Activated CD8-positive, alpha-beta memory T cell treated with anti-CD3 and anti-CD28 coated beads, Interleukin-2, amount 50 U/mL, for 24 hours (primary cell): ENCODE results near the gene CEP112.

Experiments
- DNase-seq: peaks from one replicate; pipeline ENCODE4 v3.0.0-alpha.2; 2020; ENCODE audit errors: extremely low read depth

Gene CEP112

DNA sequence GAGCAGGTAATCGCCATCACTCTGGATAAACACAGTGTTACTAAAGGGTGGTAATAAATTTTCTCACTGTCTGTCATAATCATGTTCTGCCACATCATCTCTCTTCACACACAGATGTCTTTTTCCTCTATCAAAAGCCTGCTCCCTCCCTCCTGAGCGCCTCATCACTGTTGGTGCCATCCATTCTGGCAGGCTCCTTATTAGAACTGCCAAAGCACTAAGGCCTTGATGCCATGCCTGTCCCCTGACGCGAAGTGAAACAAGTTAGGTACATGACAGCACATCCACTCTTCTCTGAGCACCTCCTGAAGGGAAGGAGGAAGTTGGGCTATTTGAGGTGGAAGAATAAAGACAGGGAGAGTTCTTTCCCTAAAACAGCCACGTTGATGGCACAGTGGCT lies 592.3 kb downstream of the CEP112 start:
- DNase-seq = no peak

DNA sequence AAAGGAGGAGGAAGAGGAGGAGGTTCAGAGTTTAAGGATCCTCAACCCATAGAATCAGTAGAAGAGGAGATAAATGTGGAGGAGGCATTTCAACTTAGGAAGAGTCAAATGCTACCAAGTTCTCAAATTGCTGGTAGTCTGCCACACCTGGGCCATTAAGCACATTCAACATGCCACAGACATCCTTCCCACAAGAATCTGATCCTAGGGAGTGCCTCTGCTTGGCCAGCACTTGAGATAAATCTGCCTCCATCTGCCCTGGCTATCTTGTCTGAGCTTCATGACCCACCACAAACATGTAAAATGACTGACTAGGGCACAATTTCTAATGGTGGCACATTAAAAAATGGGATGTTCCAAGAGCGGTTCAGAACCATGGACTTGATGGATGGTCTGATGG lies 593.2 kb downstream of the CEP112 start:
- DNase-seq = no peak

DNA sequence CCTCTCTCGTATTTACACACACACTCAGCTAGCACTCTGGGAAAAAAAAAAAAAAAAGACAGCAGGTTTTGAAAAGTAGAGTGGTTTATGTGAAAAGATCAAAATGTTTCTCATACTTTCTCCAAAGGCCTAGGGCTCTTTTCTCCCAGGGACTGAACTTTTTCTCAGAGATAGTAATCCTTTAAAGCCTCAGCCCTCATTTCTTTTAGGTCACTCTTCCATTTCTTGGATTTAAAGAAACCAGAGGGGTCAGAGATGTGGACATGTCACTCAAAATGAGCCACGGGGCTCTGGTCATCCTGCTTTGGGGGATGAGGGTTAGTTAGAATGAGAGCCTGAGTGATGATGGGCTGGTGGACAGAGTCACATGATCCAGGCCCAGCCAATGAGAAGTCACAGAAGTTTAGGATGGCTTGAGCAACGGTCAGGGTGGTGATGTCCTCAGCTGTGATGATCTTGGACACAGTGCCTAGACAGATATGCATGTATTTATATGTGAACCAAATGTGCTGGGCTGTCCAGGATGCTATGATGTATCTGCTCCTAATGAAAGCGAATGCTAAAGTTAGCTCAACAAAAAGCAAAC lies 596.8 kb downstream of the CEP112 start:
- no peak for DNase-seq

DNA sequence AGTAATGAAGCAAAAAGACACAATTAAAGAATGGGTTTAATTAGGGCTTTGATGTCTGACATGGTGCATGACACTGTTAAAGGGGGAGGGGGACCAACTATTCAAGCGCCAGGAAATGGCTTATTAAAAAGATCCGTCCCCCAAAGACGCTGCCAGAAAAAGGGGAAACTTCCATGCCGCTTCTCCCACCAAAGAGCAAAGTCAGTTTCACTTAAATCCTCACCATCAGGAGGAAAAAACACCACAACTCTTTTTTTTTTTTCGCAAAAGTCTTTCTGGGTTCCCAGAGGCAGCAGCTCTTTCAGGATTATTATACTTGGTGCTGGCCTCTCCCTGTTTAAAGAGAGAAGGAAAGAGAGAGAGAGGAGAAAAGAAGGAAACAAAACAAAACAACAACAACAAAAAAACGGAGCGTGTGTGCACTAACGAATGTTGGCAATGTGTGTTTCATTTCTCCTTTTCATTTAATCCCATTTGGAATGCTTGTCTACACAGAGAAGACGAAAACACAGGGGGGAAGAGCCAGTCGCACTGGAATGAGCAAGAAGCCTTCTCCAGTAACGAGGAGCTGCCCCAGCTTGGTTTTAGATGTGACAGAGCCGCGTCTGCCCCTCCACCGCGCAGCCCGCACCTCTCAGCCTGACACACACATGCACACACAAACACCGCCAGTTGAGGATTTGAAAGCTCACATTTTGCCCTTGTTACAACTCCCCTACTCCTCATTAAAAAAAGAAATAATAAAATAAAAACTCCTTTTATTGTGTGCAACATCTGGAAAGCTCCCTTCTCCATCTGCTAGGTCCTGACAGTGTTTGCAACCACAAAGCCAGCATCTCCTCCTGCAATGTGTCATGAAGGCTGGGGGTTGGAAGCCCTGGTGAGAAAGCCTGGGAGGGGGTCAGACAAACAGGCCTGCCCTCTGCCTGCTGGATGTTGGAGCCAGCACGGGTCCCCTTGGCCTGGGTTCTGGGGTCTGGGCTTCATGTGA lies 597.8 kb downstream of the CEP112 start:
- no peak for DNase-seq

DNA sequence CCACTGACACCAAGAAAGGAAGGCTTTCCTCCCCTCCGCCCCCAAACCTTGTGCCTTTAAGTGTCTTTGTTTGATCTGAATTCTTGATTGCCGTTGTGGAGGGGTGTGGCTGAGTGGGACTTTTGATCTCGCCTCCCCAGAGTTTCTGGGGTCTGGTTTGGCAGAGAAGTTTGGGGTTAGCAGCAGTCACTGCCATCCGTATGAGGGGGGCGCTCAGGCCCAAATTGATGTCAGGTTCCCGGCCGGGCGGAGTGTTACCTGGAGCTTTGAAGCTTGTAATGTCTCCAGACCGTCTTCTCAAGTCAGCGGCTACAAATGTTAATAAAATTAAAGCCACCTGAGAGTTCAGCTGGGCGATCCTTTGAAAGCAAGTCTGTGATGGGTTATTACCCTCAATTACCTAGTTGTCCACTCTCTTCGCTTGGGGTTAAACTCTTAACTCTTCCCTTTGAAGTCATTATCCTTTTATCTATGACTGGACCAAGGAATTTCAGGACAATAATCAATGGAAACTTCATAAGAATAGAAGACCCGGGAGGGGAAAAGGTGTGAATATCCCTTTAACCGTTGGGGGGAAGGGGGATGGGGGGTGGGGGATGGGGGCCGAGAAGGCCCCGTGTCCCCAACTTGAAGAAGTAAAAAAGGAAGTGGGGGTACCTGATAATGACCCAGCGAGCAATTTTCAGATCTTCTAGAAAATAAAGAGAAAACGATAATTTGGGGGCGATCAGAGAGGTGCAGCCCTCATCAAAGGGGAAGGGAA lies 598.7 kb downstream of the CEP112 start:
- DNase-seq = no peak

DNA sequence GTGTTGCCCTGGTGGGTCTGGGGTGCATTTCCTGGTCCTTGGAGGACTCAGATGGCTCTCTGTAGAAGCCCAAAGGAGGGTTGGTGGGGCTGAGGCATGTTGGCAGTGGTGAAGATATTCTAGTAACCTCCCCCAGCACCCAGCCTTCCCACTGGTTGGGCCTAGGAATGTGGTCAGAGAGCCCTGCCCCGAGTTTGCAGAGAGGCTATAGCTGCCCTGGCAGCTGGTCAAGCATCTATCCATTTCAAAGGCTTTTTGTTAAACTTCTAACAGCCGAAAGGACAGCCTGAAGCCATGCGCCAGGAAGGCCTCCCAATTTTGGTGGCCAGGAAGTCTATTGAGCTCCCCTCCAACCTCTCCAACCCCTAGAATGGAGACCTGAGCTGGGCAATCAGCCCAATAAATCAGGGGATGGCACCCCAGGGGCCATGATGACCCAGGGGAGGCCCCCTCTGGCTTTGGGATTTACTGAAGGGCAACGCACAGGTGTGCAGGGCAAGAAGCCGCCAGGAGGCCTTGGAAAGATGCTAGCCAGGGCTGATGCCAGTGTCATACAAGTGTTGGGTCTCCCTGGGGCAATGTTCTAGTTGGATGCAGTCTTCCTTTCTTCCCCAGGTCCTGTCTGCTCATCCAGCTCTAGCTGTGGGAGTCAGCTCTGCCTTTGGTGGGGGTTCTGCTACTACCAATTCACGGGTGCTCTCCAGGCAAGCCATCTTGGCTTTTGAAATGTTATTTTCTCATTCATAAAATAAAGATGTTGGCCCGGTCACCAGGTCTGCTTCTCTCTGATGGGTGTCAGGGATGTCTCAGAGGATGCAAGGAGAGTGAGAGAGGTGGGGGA lies 599.6 kb downstream of the CEP112 start:
- DNase-seq = no peak

DNA sequence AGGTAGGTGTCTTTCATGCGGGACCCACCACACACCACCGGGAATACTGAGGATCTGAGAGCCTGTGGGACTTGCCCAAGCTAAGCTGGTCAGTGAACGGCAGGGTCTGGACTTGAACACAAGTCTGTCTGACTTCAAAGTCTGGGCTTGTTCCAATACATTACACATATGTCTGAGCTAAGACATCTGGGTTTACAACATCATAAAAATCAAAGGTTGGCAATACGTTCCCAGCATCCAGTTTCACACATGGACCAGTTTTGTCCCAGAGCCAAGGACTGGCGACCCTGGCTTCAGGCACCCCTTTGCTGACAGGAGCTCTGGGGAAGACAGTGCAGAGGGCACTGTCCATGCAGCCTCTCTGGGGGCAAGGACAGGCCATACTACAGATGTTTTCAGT lies 602.6 kb downstream of the CEP112 start:
- no peak for DNase-seq

DNA sequence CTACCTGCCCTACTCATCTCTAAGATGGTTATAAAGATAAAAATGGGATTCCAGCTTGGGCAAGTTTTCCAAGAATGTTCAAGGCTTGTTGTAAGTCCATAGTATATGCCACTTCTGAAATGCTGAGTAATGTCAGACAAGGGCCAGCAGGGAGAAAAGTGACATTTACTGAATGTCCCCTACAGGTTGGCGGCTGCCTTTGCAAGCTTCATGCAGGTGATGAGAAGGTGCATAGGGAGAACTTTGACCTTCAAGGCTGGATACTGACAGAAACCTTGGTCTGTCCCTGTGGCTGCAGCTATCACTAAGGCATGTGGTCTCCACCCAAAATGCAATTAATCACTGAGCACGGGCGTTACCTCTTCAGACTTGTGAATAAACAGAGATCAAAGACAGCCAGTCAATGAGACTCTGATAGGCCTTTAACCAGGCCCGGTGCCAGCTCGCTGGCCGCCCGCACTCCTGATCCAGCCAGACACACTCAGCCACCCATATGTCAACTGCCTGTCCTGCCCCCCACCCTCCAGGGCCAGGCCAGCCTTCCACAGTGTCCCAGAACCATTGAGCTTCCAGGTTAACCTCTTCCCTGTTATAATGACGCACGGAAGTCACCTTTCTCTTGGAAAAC lies 603.6 kb downstream of the CEP112 start:
- DNase-seq = no peak

DNA sequence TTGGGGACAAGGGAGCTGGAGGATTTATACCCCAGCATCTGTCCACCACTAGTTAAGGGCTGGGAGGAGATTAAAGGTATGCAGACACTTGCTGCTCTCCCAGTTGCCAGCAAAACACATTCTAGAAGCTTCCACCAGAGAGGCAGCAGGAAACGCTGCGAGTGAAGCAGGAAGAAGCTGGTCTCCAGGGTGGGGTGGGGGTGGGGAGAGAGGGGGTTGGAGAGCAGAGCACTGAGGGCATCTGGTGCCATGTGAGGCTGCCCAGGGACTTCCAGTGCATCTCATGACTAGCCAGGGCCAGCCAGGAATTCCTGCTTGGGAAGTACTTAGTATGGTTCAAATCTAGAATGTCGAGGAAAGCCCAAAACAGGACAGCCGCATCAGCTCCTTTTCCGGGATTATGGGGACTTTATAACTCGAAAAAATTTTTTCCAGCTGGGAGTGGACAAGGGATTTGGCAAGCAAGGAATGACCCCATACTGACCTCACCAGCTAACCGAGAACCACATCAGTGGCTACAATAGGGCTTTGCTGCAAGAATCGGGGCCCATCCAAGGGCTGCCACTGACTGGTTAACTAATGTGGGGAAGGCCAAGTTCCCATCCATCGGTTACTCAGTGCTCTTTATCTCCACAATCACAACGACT lies 604.3 kb downstream of the CEP112 start:
- no peak for DNase-seq

DNA sequence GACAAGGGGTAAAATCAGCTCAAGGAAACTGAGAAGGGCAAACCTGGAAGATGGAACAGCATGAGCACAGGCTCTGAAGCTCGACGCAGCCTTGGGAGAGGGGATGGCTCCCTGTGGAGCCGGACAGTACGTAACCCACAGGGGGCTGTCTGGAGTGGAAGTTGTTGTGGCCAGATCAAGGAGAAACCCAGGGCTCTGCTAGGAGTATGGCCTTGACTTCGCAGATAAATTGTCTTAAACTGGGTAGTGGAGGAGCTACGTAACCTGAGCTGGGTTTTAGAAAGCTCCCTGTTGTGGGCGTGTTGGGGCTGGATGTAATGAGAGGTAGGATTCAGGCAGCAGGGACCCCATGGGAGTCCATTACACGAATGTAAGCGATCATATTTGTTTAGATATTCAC lies 605.0 kb downstream of the CEP112 start:
- no peak for DNase-seq
